ENCODE data around the gene PEAK1.

GRCh38 chr15:77235566-77235965, 184.3 kb downstream of the PEAK1 start:
- TF ChIP-seq CTCF (conservative IDR thresholded peaks at IDR 0.05; ENCODE audit: low read depth, low read length) (no peak), EZH2 (IDR thresholded peaks at IDR 0.05; ENCODE audit: borderline replicate concordance, low read depth, low read length, poor library complexity, severe bottlenecking) (no peak)
